Esophagus muscularis mucosa (tissue), 4 donors: ENCODE data around the gene WSCD2. TPM values are rescaled to one million over a fixed set of nuclear protein-coding genes. Genes with fewer than 3 reads are reported as not detected.

Experiments
- DNase-seq: peaks from one replicate; pipeline ENCODE4 v3.0.0-alpha.2; 2017; ENCODE audit errors: extremely low spot score
- H3K27ac ChIP-seq, 4 donors: fragments of 200-600 bp; sonication (generic); replicated peaks in 1 of 4; 1 replicate in 3 of 4; 2 replicates in 1 of 4; pipeline ENCODE4 v1.5.1; 2016 to 2019; ENCODE audit warnings: mild to moderate bottlenecking in 1 of 4
- H3K27me3 ChIP-seq, 4 donors: fragments of 200-600 bp; sonication (generic); one replicate each; pipeline versions ENCODE4 v1.5.1 to v1.6.0; 2016 to 2019
- H3K36me3 ChIP-seq, 4 donors: fragments of 200-600 bp; sonication (generic); one replicate each; pipeline ENCODE4 v1.5.1; 2016 to 2019
- H3K4me1 ChIP-seq, 4 donors: fragments of 200-600 bp; sonication (generic); one replicate each; pipeline ENCODE4 v1.5.1; 2016 to 2019
- H3K4me3 ChIP-seq, 4 donors: fragments of 200-600 bp; sonication (generic); 1 replicate in 2 of 4; 2 replicates in 2 of 4; pipeline ENCODE4 v1.5.1; 2016 to 2019; ENCODE audit warnings: mild to moderate bottlenecking in 4 of 4, moderate library complexity in 1 of 4
- H3K9me3 ChIP-seq, 4 donors: fragments of 200-600 bp; sonication (generic); 1 replicate in 3 of 4; 2 replicates in 1 of 4; pipeline ENCODE4 v1.5.1; 2016 to 2019
- CTCF ChIP-seq, 3 experiments: fragments of 200-600 bp in 2 of 3; fragments of 450-650 bp in 1 of 3; sonication (generic) in 2 of 3; IDR thresholded peaks; one replicate each; pipeline ENCODE4 v1.5.1; 2017 to 2019; ENCODE audit warnings: antibody characterized with exemption in 3 of 3, mild to moderate bottlenecking in 2 of 3, moderate library complexity in 1 of 3
- EP300 ChIP-seq: sonication (generic); formaldehyde crosslinking; IDR thresholded peaks from one replicate; pipeline ENCODE4 v1.6.1; 2017; ENCODE audit warnings: antibody characterized with exemption
- POLR2A ChIP-seq: fragments of 450-650 bp; IDR thresholded peaks from one replicate; pipeline ENCODE4 v1.6.1; 2017; ENCODE audit warnings: antibody characterized with exemption, moderate library complexity, mild to moderate bottlenecking, low read depth
- POLR2AphosphoS5 ChIP-seq, 2 donors: sonication (generic); formaldehyde crosslinking; IDR thresholded peaks; one replicate each; pipeline ENCODE4 v1.6.1; 2017; ENCODE audit warnings: antibody characterized with exemption in 2 of 2
- WGBS: methylation state at CpG from one replicate; pipeline ENCODE4 v1.1.5; 2018; 5-methylcytosine and 5-hydroxymethylcytosine counted together
- intact Hi-C: fragments of 100-400 bp; cut with DNase I; formaldehyde crosslinking; loops from one replicate; pipeline ENCODE4 v1.15.1; 2023
- total RNA-seq, 4 donors: library from RNA; depleted of rRNA; stranded (reverse); fragments of >200 nt; gene quantifications; one replicate each; pipeline versions ENCODE4 v1.1.0 to v1.2.1, GENCODE V29; 2016

Gene WSCD2
- total RNA-seq, 4 donors from 2014 or later, result 24.7 to 47.9 (median 30.4) TPM

GRCh38 chr12:108134744-108135143 lies 5.7 kb downstream of the WSCD2 start:
- peaks cover 0 to 5% (median under 1%) of the 10 kb centered on the region in 4 donors for H3K27me3 ChIP-seq
- DNase-seq, result no peak
- WGBS, result 81% methylated on average over 5 of the region's 5 CpGs

GRCh38 chr12:108135627-108136026 lies 6.5 kb downstream of the WSCD2 start:
- H3K27me3 ChIP-seq, result no peaks in the 10 kb centered on the region
- no peak overlapping the region for H3K4me3 ChIP-seq
- WGBS, result 91% methylated on average over 1 of the region's 1 CpG
- H3K27ac ChIP-seq, result peak overlapping the region in 1 of 4 donors; percentile 14
- H3K4me1 ChIP-seq, result peaks cover 0 to 68% (median 55%) of the 10 kb centered on the region in 4 donors
- no peaks in the 10 kb centered on the region for H3K36me3 ChIP-seq
- intact Hi-C loops, result no loop called here
- no peak for TF ChIP-seq EP300
- no peak for TF ChIP-seq CTCF (IDR thresholded peaks at IDR 0.05)
- TF ChIP-seq POLR2A, result no peak
- TF ChIP-seq POLR2AphosphoS5 (IDR thresholded peaks at IDR 0.05), result no peak
- no peaks in the 10 kb centered on the region for H3K9me3 ChIP-seq
- DNase-seq, result no peak

More at GRCh38 chr12:108134744-108135143, 5.7 kb downstream of the WSCD2 start:
- Histone ChIP-seq H3K4me3 (no peak overlapping the region), H3K27ac (peak overlapping the region in 2 of 4 donors; percentile 55 to 72), H3K36me3 (no peaks in the 10 kb centered on the region), H3K9me3 (no peaks in the 10 kb centered on the region), H3K4me1 (peaks cover 2 to 74% (median 64%) of the 10 kb centered on the region in 4 donors)
- TF ChIP-seq POLR2A (no peak), CTCF (IDR thresholded peaks at IDR 0.05) (no peak), POLR2AphosphoS5 (IDR thresholded peaks at IDR 0.05) (peak in 1 of 2 donors; percentile 10)
- intact Hi-C loops, result loop anchor here (5.0 kb wide), 1 partner anchor 58 kb away; no protein-coding TSS in a partner anchor

DNA sequence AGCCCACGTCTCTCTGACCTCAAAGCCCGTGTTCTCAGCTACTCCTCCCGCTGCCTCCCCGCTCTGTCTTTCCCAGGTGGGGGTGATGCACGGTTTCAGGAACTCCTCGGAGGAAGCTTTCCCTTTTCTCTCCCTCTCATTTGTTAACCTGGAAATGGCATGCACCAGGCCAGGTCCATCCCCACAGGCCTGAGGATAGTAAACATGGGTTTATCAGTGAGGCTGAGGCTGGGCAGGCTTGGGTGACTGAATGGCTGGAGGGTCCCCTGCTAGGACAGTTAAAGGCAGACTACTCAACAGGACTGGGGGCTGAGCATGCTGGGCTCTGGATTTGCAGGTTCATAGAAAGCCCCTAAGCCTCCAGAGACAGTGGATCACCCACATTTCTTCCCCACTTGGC lies 7.6 kb downstream of the WSCD2 start:
- H3K27ac ChIP-seq, result peak overlapping the region in 3 of 4 donors; percentile 22 to 47 (median 24)
- no peak overlapping the region for H3K4me3 ChIP-seq
- no peaks in the 10 kb centered on the region for H3K9me3 ChIP-seq
- WGBS, result 64% methylated on average over 6 of the region's 6 CpGs
- TF ChIP-seq EP300, result no peak
- TF ChIP-seq POLR2A, result no peak
- no peak for TF ChIP-seq POLR2AphosphoS5 (IDR thresholded peaks at IDR 0.05)
- no peak for TF ChIP-seq CTCF (IDR thresholded peaks at IDR 0.05)
- H3K27me3 ChIP-seq, result no peaks in the 10 kb centered on the region
- intact Hi-C loops, result no loop called here
- peaks cover 0 to 57% (median 44%) of the 10 kb centered on the region in 4 donors for H3K4me1 ChIP-seq
- H3K36me3 ChIP-seq, result peaks cover 0 to 3% (median 0%) of the 10 kb centered on the region in 4 donors
- DNase-seq, result no peak

DNA sequence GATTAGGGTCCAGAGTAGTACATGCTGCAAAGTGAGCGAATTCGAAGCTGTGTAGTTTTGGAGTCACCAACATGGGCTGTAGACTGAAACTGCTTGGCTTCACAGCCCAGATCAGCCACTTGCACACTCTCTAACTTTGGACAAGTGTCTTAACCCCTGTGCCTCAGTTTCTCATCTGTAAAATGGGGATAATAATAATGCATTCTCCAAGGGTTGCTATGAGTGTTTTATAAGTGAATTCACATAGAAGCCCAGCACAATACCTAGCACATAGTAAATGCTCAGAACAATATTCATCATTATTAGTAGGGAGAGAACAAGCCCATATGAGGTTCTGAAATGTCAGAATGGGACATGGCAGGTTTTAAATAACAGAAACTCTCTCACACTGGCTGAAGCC lies 10.4 kb downstream of the WSCD2 start:
- no peak overlapping the region for H3K4me3 ChIP-seq
- peaks cover 0 to 35% (median 17%) of the 10 kb centered on the region in 4 donors for H3K4me1 ChIP-seq
- no peak for DNase-seq
- TF ChIP-seq CTCF (IDR thresholded peaks at IDR 0.05) (no peak), EP300 (no peak), POLR2AphosphoS5 (IDR thresholded peaks at IDR 0.05) (no peak), POLR2A (no peak)
- H3K9me3 ChIP-seq, result no peaks in the 10 kb centered on the region
- intact Hi-C loops, result no loop called here
- H3K27ac ChIP-seq, result no peak overlapping the region
- WGBS, result 94% methylated on average over 2 of the region's 2 CpGs
- H3K36me3 ChIP-seq, result peaks cover 0 to 5% (median 0%) of the 10 kb centered on the region in 4 donors
- H3K27me3 ChIP-seq, result no peaks in the 10 kb centered on the region

- TF ChIP-seq POLR2A (no peak), CTCF (IDR thresholded peaks at IDR 0.05) (no peak), POLR2AphosphoS5 (IDR thresholded peaks at IDR 0.05) (no peak), EP300 (no peak)
- Histone ChIP-seq H3K4me3 (no peak overlapping the region), H3K4me1 (peaks cover 0 to 33% (median 13%) of the 10 kb centered on the region in 4 donors), H3K9me3 (no peaks in the 10 kb centered on the region), H3K27me3 (no peaks in the 10 kb centered on the region), H3K36me3 (peaks cover 0 to 5% (median 0%) of the 10 kb centered on the region in 4 donors), H3K27ac (peak overlapping the region in 1 of 4 donors; percentile 13)
- intact Hi-C loops, result no loop called here
- 69% methylated on average over 3 of the region's 5 CpGs for WGBS
- DNase-seq, result no peak
Observed at GRCh38 chr12:108140501-108140900, 11.4 kb downstream of the WSCD2 start.
